ENCODE data around the gene ATP11A.
"Not testable (repeated sequence)": the region's sequence is repeated elsewhere in the genome, so short reads cannot be mapped to it uniquely, and the experiment has no call there.

ATP11A gene

GRCh38 chr13:112881656-112882554 is 192.1 kb downstream of the ATP11A start:
- DNase-seq (ENCODE audit: low read depth): no peak

- no peak for DNase-seq (ENCODE audit: low read depth)
Observed at GRCh38 chr13:112882555-112883024, 192.8 kb downstream of the ATP11A start.

- no peak for DNase-seq (ENCODE audit: low read depth)
Observed at GRCh38 chr13:112883241-112883945, 193.6 kb downstream of the ATP11A start.

- not testable (repeated sequence) for DNase-seq (ENCODE audit: low read depth)
Observed at GRCh38 chr13:112884700-112885099, 194.9 kb downstream of the ATP11A start.

- DNase-seq (ENCODE audit: low read depth): no peak
Observed at GRCh38 chr13:112885242-112885781, 195.5 kb downstream of the ATP11A start.

GRCh38 chr13:112885782-112886268 is 196.0 kb downstream of the ATP11A start:
- DNase-seq (ENCODE audit: low read depth): peak; percentile 15

- DNase-seq (ENCODE audit: low read depth): no peak
Observed at GRCh38 chr13:112887151-112887550, 197.3 kb downstream of the ATP11A start.

GRCh38 chr13:112887557-112887991 is 197.7 kb downstream of the ATP11A start:
- no peak for DNase-seq (ENCODE audit: low read depth)

GRCh38 chr13:112888238-112889111 is 198.6 kb downstream of the ATP11A start:
- no peak for DNase-seq (ENCODE audit: low read depth)

GRCh38 chr13:112889351-112890290 is 199.8 kb downstream of the ATP11A start:
- no peak for DNase-seq (ENCODE audit: low read depth)

GRCh38 chr13:112890316-112891145 is 200.7 kb downstream of the ATP11A start:
- DNase-seq (ENCODE audit: low read depth): no peak

- DNase-seq (ENCODE audit: low read depth): no peak
Observed at GRCh38 chr13:112891477-112892401, 201.9 kb downstream of the ATP11A start.

- DNase-seq (ENCODE audit: low read depth): no peak
Observed at GRCh38 chr13:112892426-112893206, 202.8 kb downstream of the ATP11A start.

GRCh38 chr13:112893207-112893569 is 203.3 kb downstream of the ATP11A start:
- DNase-seq (ENCODE audit: low read depth): no peak

- no peak for DNase-seq (ENCODE audit: low read depth)
Observed at GRCh38 chr13:112893570-112894422, 204.0 kb downstream of the ATP11A start.

GRCh38 chr13:112894423-112894672 is 204.5 kb downstream of the ATP11A start:
- DNase-seq (ENCODE audit: low read depth): no peak
